Measurements from ENCODE around the gene BICD2. TPM values are rescaled to one million over a fixed set of nuclear protein-coding genes. Genes with fewer than 3 reads are reported as not detected.
A peak's percentile ranks its signal among the peaks of the same experiment; 100 is the strongest.
"Not testable (repeated sequence)": the region's sequence is repeated elsewhere in the genome, so short reads cannot be mapped to it uniquely, and the experiment has no call there.

The BICD2 gene
- 29.1 TPM for total RNA-seq

GRCh38 chr9:92764381-92764987 lies at the start of gene BICD2:
Gene BICD2 (minus strand): TSS chr9:92764833. CDS start chr9:92764744, 89 bp downstream.
- Histone ChIP-seq H3K27me3 (no peaks in the 10 kb centered on the region), H3K27ac (peak within 1 kb of the TSS; percentile 100), H3K4me1 (peaks cover 10 to 39% of the 10 kb centered on the region in 2 donors), H3K4me3 (peak within 1 kb of the TSS; percentile 98 to 99), H3K36me3 (no peaks in the 10 kb centered on the region), H3K9me3 (no peaks in the 10 kb centered on the region)
- intact Hi-C loops (cut with DNase I): loop anchor here (1.0 to 10.0 kb wide), 10 partner anchors 48 to 688 kb away; partner anchors contain the start of genes CARD19, CENPP, FAM120AOS and IARS1
- DNase-seq (ENCODE audit: low spot score in 2 of 2): no peak
- TF ChIP-seq CTCF (IDR thresholded peaks at IDR 0.05): no peak

- H3K36me3 ChIP-seq; DNase-seq (ENCODE audit: low spot score in 2 of 2); H3K9me3 ChIP-seq; H3K27ac ChIP-seq: not testable (repeated sequence)
- peak overlapping the region; percentile 39 to 45 for H3K4me3 ChIP-seq
- peaks cover 35% of the 10 kb centered on the region for H3K27me3 ChIP-seq
- intact Hi-C loops (cut with DNase I): loop anchor here (5.0 kb wide), 1 partner anchor 42 kb away; no protein-coding TSS in a partner anchor
- H3K4me1 ChIP-seq: peaks cover 6 to 26% of the 10 kb centered on the region in 2 donors
These were observed 45.1 kb upstream of the BICD2 start for GRCh38 chr9:92809629-92810326.

- Histone ChIP-seq H3K4me3 (peak overlapping the region; percentile 39 to 45), H3K9me3 (no peaks in the 10 kb centered on the region)
- peak in 1 of 3 experiments; percentile 32 for TF ChIP-seq CTCF (IDR thresholded peaks at IDR 0.05)
These were observed 44.3 kb upstream of the BICD2 start for GRCh38 chr9:92808726-92809451.

GRCh38 chr9:92807757-92808725 lies 43.4 kb upstream of the BICD2 start:
- H3K27me3 ChIP-seq: peaks cover 27% of the 10 kb centered on the region
- TF ChIP-seq CTCF (IDR thresholded peaks at IDR 0.05): no peak
- DNase-seq (ENCODE audit: low spot score in 2 of 2): no peak
- peaks cover 6 to 26% of the 10 kb centered on the region in 2 donors for H3K4me1 ChIP-seq
- H3K36me3 ChIP-seq: no peaks in the 10 kb centered on the region
- intact Hi-C loops (cut with DNase I): loop anchor here (5.0 kb wide), 1 partner anchor 41 kb away; no protein-coding TSS in a partner anchor
- no peak overlapping the region for H3K27ac ChIP-seq
- H3K4me3 ChIP-seq: peak overlapping the region; percentile 39 to 45
- no peaks in the 10 kb centered on the region for H3K9me3 ChIP-seq

More at GRCh38 chr9:92808726-92809451, 44.3 kb upstream of the BICD2 start:
- no peak overlapping the region for H3K27ac ChIP-seq
- H3K4me1 ChIP-seq: peaks cover 6 to 26% of the 10 kb centered on the region in 2 donors
- no peaks in the 10 kb centered on the region for H3K36me3 ChIP-seq
- peak in 1 of 2 donors; percentile 79 for DNase-seq (ENCODE audit: low spot score in 2 of 2)
- H3K27me3 ChIP-seq: peaks cover 35% of the 10 kb centered on the region
- intact Hi-C loops (cut with DNase I): loop anchor here (5.0 kb wide), 1 partner anchor 42 kb away; no protein-coding TSS in a partner anchor

DNA sequence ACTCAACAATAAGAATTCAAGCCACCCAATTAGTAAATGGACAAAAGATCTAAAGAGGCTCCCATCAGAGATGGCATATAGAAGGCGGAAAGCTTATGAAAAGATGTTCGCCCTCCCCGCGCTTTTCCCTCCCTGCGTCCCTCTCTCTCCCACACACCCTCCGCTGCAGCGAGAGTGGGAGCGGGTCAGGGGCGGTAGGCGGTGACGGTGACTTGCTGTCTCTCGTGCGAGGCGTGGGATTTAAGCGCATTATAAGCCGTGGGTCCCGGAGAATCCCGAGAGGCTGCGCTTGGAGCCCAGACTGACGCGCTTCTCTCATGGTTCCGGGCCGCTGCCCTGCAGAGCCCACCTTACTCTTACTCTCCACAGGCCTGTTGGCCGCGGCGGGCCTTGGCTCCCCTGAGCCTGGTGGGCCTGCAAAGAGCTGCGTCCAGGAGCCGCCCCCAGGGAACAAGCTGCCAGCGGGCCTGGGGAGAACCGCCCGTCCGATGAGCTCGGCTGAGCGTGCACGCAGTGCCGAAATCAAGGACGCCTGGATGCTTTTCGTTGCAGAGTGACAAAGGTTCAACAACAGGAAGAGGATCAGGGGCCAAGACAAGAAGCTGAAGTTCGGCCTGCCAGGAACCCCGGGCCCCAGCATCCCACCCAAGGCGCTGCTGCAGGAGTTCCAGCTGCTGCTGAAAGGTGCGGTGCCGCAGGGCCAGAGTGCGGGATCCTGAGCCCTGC lies 42.6 kb upstream of the BICD2 start:
- Histone ChIP-seq H3K27ac (no peak overlapping the region), H3K9me3 (no peaks in the 10 kb centered on the region), H3K27me3 (peaks cover 27% of the 10 kb centered on the region), H3K4me3 (peak overlapping the region in 1 of 2 donors; percentile 45), H3K4me1 (peaks cover 6 to 26% of the 10 kb centered on the region in 2 donors), H3K36me3 (no peaks in the 10 kb centered on the region)
- TF ChIP-seq CTCF (IDR thresholded peaks at IDR 0.05): no peak
- intact Hi-C loops (cut with DNase I): loop anchor here (5.0 kb wide), 1 partner anchor 40 kb away; no protein-coding TSS in a partner anchor
- no peak for DNase-seq (ENCODE audit: low spot score in 2 of 2)

Data from ascending aorta (tissue), 2 donors.